Measurements from ENCODE around the gene CHD5. TPM values are rescaled to one million over a fixed set of nuclear protein-coding genes. Genes with fewer than 3 reads are reported as not detected.

The CHD5 gene
- total RNA-seq, 1 experiment from 2014 or later: 2.4 TPM

DNA sequence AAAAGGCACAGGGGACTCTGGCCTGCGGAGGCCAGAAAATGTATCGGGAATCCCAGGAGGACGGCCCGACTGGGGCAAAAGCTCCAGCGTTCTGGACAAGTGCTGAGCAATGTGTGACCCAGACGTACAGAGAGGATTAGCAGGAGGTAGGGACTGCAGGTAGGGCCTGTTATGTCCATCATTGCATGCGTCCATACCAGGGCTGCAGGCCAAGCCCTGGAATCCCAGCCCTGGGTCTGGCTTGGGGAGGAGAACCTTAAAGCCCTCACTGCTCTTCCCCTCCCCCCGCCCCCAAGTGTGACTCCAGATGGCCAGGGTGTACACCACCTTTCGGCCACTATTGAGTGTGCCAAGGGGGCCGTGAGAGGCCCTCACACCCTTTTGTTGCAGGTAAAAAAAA lies 27.8 kb upstream of the CHD5 start:
- no peak for DNase-seq (ENCODE audit: low spot score)
- Mint-ChIP-seq H3K36me3 (no peaks in the 10 kb centered on the region), H3K4me3 (peak overlapping the region; percentile 62; the same call in 1 of the 2 replicates), H3K9me3 (no peaks in the 10 kb centered on the region), H3K4me1 (peaks cover 21% of the 10 kb centered on the region), H3K27me3 (ENCODE audit: low read depth) (peaks cover 29% of the 10 kb centered on the region), H3K27ac (no peak overlapping the region)
- ChIA-PET CTCF (interaction anchor here (0.6 to 10.3 kb wide), 6 partner anchors 8 to 151 kb away, joined by 3 to 489 read pairs (median 6); partner anchors contain the start of genes CHD5, HES3, ICMT and RPL22), POLR2A (no interaction called here)
- TF ChIP-seq TP53 (CRISPR knock-in tag; IDR thresholded peaks at IDR 0.05): no peak
- TF ChIP-seq, protein P1, sequence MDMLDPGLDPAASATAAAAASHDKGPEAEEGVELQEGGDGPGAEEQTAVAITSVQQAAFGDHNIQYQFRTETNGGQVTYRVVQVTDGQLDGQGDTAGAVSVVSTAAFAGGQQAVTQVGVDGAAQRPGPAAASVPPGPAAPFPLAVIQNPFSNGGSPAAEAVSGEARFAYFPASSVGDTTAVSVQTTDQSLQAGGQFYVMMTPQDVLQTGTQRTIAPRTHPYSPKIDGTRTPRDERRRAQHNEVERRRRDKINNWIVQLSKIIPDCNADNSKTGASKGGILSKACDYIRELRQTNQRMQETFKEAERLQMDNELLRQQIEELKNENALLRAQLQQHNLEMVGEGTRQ (CRISPR knock-in tag; IDR thresholded peaks at IDR 0.05): no peak
- TF ChIP-seq FOXK1 (CRISPR knock-in tag; IDR thresholded peaks at IDR 0.05): no peak
- TF ChIP-seq, protein P2, sequence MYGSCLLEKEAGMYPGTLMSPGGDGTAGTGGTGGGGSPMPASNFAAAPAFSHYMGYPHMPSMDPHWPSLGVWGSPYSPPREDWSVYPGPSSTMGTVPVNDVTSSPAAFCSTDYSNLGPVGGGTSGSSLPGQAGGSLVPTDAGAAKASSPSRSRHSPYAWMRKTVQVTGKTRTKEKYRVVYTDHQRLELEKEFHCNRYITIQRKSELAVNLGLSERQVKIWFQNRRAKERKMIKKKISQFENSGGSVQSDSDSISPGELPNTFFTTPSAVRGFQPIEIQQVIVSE (CRISPR knock-in tag; IDR thresholded peaks at IDR 0.05; ENCODE audit: borderline replicate concordance): no peak
- TF ChIP-seq, protein P3, sequence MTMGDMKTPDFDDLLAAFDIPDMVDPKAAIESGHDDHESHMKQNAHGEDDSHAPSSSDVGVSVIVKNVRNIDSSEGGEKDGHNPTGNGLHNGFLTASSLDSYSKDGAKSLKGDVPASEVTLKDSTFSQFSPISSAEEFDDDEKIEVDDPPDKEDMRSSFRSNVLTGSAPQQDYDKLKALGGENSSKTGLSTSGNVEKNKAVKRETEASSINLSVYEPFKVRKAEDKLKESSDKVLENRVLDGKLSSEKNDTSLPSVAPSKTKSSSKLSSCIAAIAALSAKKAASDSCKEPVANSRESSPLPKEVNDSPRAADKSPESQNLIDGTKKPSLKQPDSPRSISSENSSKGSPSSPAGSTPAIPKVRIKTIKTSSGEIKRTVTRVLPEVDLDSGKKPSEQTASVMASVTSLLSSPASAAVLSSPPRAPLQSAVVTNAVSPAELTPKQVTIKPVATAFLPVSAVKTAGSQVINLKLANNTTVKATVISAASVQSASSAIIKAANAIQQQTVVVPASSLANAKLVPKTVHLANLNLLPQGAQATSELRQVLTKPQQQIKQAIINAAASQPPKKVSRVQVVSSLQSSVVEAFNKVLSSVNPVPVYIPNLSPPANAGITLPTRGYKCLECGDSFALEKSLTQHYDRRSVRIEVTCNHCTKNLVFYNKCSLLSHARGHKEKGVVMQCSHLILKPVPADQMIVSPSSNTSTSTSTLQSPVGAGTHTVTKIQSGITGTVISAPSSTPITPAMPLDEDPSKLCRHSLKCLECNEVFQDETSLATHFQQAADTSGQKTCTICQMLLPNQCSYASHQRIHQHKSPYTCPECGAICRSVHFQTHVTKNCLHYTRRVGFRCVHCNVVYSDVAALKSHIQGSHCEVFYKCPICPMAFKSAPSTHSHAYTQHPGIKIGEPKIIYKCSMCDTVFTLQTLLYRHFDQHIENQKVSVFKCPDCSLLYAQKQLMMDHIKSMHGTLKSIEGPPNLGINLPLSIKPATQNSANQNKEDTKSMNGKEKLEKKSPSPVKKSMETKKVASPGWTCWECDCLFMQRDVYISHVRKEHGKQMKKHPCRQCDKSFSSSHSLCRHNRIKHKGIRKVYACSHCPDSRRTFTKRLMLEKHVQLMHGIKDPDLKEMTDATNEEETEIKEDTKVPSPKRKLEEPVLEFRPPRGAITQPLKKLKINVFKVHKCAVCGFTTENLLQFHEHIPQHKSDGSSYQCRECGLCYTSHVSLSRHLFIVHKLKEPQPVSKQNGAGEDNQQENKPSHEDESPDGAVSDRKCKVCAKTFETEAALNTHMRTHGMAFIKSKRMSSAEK (CRISPR knock-in tag; IDR thresholded peaks at IDR 0.05; ENCODE audit: borderline replicate concordance): no peak
- TF ChIP-seq, protein P4, sequence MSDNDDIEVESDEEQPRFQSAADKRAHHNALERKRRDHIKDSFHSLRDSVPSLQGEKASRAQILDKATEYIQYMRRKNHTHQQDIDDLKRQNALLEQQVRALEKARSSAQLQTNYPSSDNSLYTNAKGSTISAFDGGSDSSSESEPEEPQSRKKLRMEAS (CRISPR knock-in tag; IDR thresholded peaks at IDR 0.05): no peak
- no peak for TF ChIP-seq ETV6 (CRISPR knock-in tag; IDR thresholded peaks at IDR 0.05)
- TF ChIP-seq, protein P5, sequence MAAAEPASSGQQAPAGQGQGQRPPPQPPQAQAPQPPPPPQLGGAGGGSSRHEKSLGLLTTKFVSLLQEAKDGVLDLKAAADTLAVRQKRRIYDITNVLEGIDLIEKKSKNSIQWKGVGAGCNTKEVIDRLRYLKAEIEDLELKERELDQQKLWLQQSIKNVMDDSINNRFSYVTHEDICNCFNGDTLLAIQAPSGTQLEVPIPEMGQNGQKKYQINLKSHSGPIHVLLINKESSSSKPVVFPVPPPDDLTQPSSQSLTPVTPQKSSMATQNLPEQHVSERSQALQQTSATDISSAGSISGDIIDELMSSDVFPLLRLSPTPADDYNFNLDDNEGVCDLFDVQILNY (CRISPR knock-in tag; IDR thresholded peaks at IDR 0.05): no peak
- TF ChIP-seq JUN (CRISPR knock-in tag; IDR thresholded peaks at IDR 0.05): no peak
- TF ChIP-seq RORB (CRISPR knock-in tag; IDR thresholded peaks at IDR 0.05): no peak
- TF ChIP-seq, protein P6, sequence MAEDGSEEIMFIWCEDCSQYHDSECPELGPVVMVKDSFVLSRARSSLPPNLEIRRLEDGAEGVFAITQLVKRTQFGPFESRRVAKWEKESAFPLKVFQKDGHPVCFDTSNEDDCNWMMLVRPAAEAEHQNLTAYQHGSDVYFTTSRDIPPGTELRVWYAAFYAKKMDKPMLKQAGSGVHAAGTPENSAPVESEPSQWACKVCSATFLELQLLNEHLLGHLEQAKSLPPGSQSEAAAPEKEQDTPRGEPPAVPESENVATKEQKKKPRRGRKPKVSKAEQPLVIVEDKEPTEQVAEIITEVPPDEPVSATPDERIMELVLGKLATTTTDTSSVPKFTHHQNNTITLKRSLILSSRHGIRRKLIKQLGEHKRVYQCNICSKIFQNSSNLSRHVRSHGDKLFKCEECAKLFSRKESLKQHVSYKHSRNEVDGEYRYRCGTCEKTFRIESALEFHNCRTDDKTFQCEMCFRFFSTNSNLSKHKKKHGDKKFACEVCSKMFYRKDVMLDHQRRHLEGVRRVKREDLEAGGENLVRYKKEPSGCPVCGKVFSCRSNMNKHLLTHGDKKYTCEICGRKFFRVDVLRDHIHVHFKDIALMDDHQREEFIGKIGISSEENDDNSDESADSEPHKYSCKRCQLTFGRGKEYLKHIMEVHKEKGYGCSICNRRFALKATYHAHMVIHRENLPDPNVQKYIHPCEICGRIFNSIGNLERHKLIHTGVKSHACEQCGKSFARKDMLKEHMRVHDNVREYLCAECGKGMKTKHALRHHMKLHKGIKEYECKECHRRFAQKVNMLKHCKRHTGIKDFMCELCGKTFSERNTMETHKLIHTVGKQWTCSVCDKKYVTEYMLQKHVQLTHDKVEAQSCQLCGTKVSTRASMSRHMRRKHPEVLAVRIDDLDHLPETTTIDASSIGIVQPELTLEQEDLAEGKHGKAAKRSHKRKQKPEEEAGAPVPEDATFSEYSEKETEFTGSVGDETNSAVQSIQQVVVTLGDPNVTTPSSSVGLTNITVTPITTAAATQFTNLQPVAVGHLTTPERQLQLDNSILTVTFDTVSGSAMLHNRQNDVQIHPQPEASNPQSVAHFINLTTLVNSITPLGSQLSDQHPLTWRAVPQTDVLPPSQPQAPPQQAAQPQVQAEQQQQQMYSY (CRISPR knock-in tag; IDR thresholded peaks at IDR 0.05): no peak
- no peak for TF ChIP-seq ZNF121 (CRISPR knock-in tag; IDR thresholded peaks at IDR 0.05)
- TF ChIP-seq NR3C1 (CRISPR knock-in tag; conservative IDR thresholded peaks at IDR 0.05; ENCODE audit: low read depth): no peak
- TF ChIP-seq, protein P7, sequence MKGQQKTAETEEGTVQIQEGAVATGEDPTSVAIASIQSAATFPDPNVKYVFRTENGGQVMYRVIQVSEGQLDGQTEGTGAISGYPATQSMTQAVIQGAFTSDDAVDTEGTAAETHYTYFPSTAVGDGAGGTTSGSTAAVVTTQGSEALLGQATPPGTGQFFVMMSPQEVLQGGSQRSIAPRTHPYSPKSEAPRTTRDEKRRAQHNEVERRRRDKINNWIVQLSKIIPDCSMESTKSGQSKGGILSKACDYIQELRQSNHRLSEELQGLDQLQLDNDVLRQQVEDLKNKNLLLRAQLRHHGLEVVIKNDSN (CRISPR knock-in tag; IDR thresholded peaks at IDR 0.05): no peak
- TF ChIP-seq CBFB (CRISPR knock-in tag; IDR thresholded peaks at IDR 0.05; ENCODE audit: low read depth): no peak
- ATAC-seq: no peak
